Esophagus squamous epithelium (tissue), 4 donors: ENCODE measurements around the gene S100B.

Experiments
- POLR2A ChIP-seq, 4 donors: fragments of 450-650 bp; IDR thresholded peaks; one replicate each; pipeline ENCODE4 v1.6.1; 2017; ENCODE audit warnings: antibody characterized with exemption in 4 of 4, mild to moderate bottlenecking in 4 of 4, moderate library complexity in 3 of 4
- TF ChIP-seq, protein P1 (sequence below), 6 experiments: fragments of 450-650 bp in 4 of 6; fragments of 200-600 bp in 2 of 6; sonication (generic) in 2 of 6; IDR thresholded peaks; one replicate each; pipeline ENCODE4 v1.5.1; 2016 to 2019; ENCODE audit warnings: antibody characterized with exemption in 6 of 6, mild to moderate bottlenecking in 4 of 6, moderate library complexity in 4 of 6

DNA sequence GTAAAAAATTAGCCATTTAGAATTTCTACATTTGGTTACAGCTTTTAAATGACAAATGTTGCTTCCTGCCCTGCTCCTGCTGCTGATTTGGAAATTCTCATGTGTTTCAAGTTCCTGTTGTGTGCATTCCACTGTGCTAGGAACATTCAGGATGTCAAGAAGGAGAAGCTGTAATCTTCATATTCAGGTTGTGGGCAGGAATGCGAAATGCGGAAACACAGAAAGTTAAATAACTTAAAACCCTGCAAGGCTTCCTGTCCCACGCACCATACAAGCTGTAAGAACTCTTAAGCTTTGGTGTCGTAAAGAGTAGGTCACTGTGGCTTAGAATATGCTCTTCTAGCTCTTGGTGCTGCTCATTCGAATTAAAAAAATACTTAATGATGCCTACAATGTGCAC lies 52.6 kb downstream of the S100B start:
- no peak for TF ChIP-seq POLR2A (IDR thresholded peaks at IDR 0.05)
- TF ChIP-seq, protein P1, sequence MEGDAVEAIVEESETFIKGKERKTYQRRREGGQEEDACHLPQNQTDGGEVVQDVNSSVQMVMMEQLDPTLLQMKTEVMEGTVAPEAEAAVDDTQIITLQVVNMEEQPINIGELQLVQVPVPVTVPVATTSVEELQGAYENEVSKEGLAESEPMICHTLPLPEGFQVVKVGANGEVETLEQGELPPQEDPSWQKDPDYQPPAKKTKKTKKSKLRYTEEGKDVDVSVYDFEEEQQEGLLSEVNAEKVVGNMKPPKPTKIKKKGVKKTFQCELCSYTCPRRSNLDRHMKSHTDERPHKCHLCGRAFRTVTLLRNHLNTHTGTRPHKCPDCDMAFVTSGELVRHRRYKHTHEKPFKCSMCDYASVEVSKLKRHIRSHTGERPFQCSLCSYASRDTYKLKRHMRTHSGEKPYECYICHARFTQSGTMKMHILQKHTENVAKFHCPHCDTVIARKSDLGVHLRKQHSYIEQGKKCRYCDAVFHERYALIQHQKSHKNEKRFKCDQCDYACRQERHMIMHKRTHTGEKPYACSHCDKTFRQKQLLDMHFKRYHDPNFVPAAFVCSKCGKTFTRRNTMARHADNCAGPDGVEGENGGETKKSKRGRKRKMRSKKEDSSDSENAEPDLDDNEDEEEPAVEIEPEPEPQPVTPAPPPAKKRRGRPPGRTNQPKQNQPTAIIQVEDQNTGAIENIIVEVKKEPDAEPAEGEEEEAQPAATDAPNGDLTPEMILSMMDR (IDR thresholded peaks at IDR 0.05) = no peak
